PC-9 (cell line): Measurements from ENCODE around the gene FOXN3.

Experiments used
- CTCF ChIP-seq: fragments of 200-600 bp; sonication (generic); conservative IDR thresholded peaks from 2 replicates; pipeline ENCODE4 v1.6.1; 2017; ENCODE audit warnings: mixed run types, antibody characterized with exemption, mild to moderate bottlenecking, moderate library complexity
- EZH2 ChIP-seq: fragments of 200-600 bp; sonication (generic); IDR thresholded peaks from 2 replicates; pipeline ENCODE4 v1.8.0; 2017; ENCODE audit warnings: antibody characterized with exemption, low read depth

- no peak for TF ChIP-seq CTCF
- no peak for TF ChIP-seq EZH2
Measured at GRCh38 chr14:89342049-89342448, 75.0 kb downstream of the FOXN3 start.
